RPMI7951 (cell line): ENCODE data around the gene TASOR2. TPM values are rescaled to one million over a fixed set of nuclear protein-coding genes. Genes with fewer than 3 reads are reported as not detected.
A peak's percentile ranks its signal among the peaks of the same experiment; 100 is the strongest.

ENCODE experiments used
- DNase-seq: peaks from one replicate; pipeline ENCODE4 v3.0.0-alpha.2; 2012; ENCODE audit warnings: low read depth
- total RNA-seq: library from RNA; depleted of rRNA; stranded (reverse); fragments of >200 nt; shearing (Covaris generic); gene quantifications from 2 replicates; pipeline ENCODE4 v1.2.3, GENCODE V29; 2014

The TASOR2 gene
- total RNA-seq, 1 experiment from 2014 or later: 92.0 TPM

DNA sequence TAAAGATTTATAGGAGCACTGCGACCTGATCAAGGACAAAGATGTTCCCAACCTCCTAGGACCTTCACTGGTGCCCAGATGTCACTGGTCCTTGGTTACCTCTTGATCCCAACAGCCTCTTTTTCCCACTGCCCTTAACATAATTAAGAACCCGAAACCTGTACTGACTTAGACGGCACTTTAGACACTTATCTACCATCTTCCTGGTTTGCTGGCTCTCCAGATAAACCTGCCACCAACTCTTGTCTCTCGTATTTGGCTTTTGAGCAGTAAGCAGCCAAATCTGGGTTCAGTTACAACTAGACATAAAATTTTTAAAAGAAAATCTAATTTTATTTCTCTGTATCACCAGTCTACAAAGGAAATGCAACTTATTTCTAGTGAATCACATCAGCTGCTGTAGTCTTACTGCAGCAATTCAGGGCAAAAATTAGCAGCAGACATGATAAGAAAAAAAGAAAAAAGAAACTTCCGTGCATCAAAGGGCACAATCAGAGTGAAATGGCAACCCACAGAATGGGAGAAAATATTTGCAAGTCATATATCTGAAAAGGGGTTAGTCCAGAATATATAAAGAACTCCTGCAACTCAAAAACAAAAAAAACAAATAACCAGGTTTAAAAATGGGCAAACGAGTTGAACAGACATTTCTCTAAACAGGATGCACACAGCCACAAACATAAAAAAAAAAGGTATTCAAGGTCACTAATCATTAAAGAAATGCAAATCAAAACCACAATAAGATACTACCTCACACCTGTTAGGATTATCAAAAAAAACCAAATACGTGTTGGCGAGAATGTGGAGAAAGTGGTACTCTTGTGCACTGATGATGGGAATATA lies 27.7 kb upstream of the TASOR2 start:
- no peak for DNase-seq

GRCh38 chr10:5658871-5659618 lies 25.6 kb upstream of the TASOR2 start:
- no peak for DNase-seq

DNA sequence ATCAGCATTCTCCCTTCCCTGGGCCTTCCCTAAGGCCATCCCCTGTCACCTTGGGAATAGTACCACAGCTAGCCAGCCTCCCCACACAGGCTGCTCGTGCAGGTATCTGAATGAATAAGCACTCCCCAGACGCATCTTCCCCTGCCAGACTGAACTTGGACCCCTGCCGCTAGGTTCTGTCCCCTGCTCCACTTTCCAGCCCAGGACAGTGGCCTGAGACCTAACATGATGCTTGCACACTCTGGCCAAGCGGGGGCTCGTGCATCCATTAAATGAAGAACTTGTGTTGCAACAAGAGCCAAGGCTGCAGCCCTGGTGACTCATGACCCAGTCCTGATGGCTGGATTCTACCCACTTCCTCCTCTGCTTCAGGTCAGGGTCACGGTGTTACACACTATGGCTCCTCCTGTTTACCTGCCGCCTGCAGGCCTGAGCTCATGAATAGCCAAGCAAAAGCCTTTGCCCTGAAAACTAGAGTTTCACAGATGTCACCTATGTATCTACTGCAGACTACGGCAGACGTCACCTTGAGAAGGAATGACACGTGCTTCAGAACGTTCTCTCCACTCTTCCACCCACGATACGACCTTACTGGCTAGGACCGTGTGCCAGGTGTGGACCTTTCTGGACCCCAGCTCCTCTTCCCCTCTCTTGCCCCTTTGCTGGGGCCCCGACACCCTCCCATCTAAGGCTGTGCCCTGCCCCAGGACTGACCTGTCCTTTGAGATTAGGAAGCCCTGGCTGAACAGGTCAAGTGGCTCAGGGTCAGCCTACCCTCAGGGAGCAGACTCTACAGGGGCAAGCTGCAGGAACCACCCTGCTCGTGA lies 24.7 kb upstream of the TASOR2 start:
- DNase-seq: peak; percentile 76

DNA sequence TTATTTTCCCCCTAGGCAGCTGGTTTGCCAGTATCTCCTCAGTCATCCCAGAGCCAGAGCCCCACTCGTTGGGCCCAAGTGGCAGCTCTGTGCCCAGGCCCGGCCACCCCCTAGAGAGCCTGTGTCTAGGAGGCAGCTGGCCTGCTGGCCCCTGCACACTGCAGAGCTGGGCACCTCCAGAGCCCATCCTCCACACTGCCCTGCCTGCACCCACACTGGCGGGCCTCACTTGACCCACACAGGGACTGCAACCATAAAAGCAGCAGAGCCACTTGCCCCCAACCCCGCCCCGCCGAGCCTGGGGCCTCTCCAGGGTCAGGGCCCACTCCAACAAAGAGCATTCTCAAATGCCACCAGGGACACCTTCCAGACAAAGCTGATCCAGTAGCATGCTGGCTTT lies 23.6 kb upstream of the TASOR2 start:
- DNase-seq: no peak

- no peak for DNase-seq
Measured at GRCh38 chr10:5662708-5663579, 21.7 kb upstream of the TASOR2 start.

DNA sequence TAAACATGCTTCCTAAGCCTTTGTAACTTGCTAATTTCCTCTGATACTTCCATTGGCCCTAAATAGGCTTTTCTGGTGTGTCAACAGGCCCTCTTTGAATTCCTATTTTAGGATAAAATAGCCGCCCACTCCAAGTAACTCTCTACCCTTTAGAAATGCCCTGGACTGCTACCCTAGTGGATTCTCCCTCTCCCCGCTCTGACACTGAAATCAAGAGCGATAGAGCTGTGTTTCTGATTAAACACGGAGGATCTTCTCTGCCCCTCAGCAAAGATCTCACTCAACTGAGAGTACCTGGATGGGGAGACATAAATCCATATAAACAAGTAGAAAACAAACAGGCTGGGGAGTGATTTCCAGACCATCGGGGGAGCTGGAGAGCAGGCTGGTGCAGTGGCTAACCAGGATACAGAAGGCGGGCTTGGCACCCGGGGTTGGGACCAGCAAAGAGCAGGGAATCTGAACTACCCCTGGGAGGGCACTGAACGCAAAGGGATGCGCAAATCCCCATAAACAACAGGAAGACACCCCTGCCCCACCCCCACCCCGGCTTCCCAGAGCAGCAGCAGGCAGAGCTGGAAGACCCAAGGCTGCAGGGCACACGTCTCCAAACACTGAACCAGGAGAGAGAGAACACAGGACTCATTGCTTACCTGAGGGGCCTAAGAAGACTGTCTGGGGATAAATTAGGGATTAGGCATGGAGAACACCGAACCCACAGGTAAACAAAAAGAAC lies 20.8 kb upstream of the TASOR2 start:
- DNase-seq: no peak

DNA sequence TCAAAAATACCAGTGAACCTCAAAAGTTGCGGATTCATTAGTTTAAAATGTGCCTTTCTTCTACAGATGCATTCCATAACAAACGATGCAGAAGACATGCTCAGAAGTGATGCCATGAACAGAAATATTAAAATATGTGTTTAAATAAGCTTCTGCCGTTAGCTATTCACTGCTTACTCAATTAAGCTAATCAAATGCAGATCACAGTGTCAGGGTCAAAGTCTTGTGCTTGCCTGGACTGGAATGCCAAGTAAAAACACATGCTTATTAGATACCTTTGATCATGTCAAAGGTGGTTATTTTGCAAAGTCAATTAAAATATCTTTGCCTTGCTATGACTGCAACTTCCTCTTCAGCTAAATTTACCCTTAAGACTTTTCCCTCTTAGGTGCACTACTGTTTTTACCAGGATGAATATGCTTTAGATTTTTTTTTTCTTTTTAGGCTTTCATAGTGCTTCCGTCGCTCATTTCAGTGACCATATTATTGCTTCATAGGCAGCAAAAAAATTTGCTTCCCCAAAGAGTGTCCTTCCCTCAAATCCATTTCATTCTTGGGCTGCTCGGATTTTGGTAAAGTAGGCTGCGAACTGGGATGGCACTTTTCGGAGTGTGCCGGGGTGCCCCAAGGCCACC lies 19.1 kb upstream of the TASOR2 start:
- DNase-seq: no peak

DNA sequence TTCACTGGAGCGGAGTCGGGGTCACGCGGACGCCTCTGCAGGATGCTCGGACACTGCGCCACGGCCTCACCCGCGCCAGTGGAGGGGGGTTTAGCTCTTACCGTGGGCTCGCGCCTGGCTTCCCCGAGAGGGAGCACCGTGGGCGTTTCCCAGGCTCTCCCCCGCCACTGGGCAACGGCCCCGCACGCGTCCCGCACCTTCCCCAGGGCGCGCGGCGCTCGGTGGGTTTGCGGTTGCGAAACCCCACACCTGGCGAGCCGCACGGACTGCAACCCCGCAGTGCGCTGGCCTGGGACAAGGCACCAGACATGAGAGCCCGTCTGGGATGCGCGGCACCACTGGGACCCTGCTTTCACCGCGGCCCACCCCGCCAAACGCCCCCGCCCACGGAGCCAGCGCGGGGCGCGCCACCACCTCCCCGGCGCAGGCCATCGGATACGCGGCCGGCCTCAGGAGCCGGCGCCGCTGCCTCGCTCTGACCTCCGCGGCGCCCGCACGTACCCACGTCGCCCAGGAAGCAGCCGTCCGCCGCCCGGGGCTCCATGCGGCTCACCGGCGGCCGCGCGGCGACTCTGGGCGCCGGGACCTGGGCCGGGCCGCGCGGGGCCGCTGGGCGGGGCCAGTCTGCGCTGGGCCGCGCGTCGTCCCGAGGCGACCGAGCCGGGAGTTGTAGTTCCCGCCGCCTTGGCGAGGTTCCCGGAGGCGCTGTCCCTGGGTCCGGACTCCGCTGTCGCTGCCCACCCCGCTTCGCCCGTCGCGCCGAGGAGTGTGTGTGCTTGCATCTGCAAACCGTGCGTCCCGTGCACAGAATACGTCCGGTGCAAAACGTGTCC lies 18.4 kb upstream of the TASOR2 start, which contains the start of gene ASB13:
ASB13 (minus strand) TSS at position 588 of the 833 bp plus-strand sequence; CDS start at position 544, 44 bp downstream.
- peak; percentile 69 for DNase-seq

- DNase-seq: no peak
Measured at GRCh38 chr10:5666841-5667630, 17.6 kb upstream of the TASOR2 start.

DNA sequence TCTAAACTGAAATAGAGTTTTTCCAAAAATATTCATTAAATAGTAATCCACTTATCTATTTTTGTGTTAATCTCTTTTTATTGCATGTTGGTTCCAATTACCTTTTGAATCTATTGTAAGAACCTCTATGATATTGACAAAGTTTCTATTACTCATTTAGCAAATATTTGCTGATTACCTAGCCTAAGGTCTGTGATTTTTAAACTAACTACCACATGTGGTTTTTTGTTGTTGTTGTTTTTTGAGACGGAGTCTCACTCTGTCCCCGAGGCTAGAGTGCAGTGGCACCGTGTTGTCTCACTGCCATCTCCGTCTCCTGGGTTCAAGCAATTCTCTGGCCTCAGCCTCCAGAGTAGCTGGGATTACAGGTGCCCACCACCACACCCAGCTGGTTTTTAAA lies 16.2 kb upstream of the TASOR2 start:
- no peak for DNase-seq

DNA sequence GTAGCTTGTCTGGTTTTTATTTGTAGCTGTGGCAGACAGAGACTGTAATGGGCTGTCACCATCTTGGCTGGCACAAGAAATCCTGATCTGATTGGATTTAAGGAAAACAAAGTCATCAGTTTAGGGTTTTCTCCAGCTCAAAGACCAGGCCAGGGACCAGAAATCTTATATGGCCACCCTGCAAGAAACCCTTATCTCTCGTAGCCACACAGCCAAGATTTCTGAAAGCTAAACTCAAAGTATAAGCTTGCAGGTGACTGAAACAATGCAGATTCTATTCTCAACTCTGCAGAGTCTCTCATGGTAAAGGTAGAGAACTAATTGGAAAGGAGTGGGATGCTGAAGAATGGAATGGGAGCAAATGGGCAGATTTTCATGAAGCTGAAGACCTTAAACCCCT lies 15.0 kb upstream of the TASOR2 start:
- no peak for DNase-seq

DNA sequence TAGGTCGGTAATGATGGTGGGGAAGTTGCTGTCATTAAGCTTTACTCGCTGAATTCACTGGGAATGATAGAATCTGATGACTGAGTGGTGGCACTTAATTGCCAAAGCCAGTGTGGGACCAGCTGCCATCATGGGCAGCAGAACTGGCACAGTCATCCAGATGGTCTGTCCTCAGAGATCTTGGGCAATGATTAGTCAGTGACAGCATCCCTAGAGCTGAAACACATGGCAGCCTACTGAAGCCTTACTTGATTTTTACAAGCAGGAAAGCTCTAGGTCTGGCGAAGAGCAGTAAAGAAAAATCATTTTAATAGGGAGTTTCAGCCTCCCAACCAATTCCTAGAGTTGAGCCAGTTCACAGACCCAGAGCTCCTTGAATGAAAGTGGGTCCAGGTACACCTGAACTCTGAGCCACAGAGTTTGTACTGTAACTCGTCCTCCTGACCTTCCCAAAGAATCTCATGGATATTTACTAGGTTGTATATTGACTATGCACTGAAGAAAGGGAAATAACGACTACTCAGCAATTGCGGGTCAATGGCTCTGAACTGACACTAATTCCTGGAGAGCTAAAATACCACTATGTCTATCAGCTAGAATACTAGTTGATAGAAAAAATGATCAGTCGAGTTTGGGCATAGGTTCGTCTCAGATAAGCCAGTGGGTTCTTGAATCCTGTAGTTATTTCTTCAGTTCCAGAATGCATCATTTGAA lies 13.8 kb upstream of the TASOR2 start:
- no peak for DNase-seq

GRCh38 chr10:5678397-5679036 lies 6.1 kb upstream of the TASOR2 start:
- peak; percentile 16 for DNase-seq

- DNase-seq: no peak
Measured at GRCh38 chr10:5679037-5679435, 5.6 kb upstream of the TASOR2 start.

GRCh38 chr10:5679606-5680005 lies 5.0 kb upstream of the TASOR2 start:
- DNase-seq: peak; percentile 71

DNA sequence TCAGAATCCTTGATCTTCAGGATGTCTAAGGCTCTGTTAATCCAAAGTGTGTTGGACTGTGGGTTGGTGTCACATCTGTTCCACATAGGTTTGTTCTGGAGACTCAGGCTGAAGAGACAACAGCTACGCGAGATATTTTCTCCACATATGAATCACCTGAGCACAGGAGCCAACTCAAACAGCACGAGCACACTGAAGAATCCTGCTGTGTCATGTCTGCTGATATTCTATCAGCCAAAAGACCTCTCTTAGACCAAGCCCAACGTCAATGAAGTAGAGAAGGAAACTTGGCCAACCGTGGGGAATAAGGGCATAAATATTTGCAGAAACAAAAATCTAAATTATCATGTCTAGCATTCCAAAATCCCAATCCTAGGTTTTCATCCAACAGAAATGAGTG lies 2.7 kb upstream of the TASOR2 start:
- DNase-seq: no peak

GRCh38 chr10:5683065-5683464 lies 1.6 kb upstream of the TASOR2 start:
- no peak for DNase-seq
